Loucy (cell line): ENCODE measurements around the gene EIPR1.

Experiments
- H2AFZ ChIP-seq: fragments of 200-600 bp; sonication (generic); 2 replicates; pipeline ENCODE4 v1.6.0; 2016; ENCODE audit warnings: antibody characterized with exemption, mild to moderate bottlenecking, low read length, moderate library complexity
- H3F3A ChIP-seq: fragments of 200-600 bp; 2 replicates; pipeline ENCODE4 v1.6.0; 2016; ENCODE audit warnings: antibody characterized with exemption, low read depth, mild to moderate bottlenecking
- H3K27me3 ChIP-seq: fragments of 200-600 bp; sonication (generic); 2 replicates; pipeline ENCODE4 v1.6.1; 2014; ENCODE audit warnings: low read length, mild to moderate bottlenecking; ENCODE audit not compliant: insufficient read depth, poor library complexity, severe bottlenecking
- H3K36me3 ChIP-seq: fragments of 200-600 bp; sonication (generic); 2 replicates; pipeline ENCODE4 v1.6.1; 2016; ENCODE audit warnings: low read length; ENCODE audit not compliant: insufficient read depth
- H3K4me1 ChIP-seq: fragments of 200-600 bp; sonication (generic); 2 replicates; pipeline ENCODE4 v1.5.1; 2014; ENCODE audit warnings: low read length, mild to moderate bottlenecking; ENCODE audit not compliant: insufficient read depth, poor library complexity, severe bottlenecking
- H3K4me2 ChIP-seq: fragments of 200-600 bp; sonication (generic); 2 replicates; pipeline ENCODE4 v1.6.0; 2014; ENCODE audit warnings: antibody characterized with exemption, low read length, low read depth, mild to moderate bottlenecking; ENCODE audit not compliant: poor library complexity, severe bottlenecking
- H3K4me3 ChIP-seq: fragments of 200-600 bp; sonication (generic); 2 replicates; pipeline ENCODE4 v1.5.1; 2014; ENCODE audit warnings: low read length, mild to moderate bottlenecking, mixed read lengths; ENCODE audit not compliant: poor library complexity, severe bottlenecking
- H3K79me2 ChIP-seq: fragments of 200-600 bp; sonication (generic); 2 replicates; pipeline ENCODE4 v1.6.1; 2014; ENCODE audit warnings: low read length; ENCODE audit not compliant: insufficient read depth
- H3K9ac ChIP-seq: fragments of 200-600 bp; sonication (generic); 2 replicates; pipeline ENCODE4 v1.6.0; 2014; ENCODE audit warnings: mild to moderate bottlenecking, low read depth, low read length, moderate library complexity; ENCODE audit not compliant: poor library complexity, severe bottlenecking
- H3K9me2 ChIP-seq: fragments of 200-600 bp; sonication (generic); replicated peaks from 2 replicates; pipeline ENCODE4 v1.6.1; 2016; ENCODE audit warnings: low read depth, low read length, mixed read lengths
- H3K9me3 ChIP-seq: fragments of 200-600 bp; sonication (generic); 2 replicates; pipeline ENCODE4 v1.6.1; 2014; ENCODE audit warnings: mild to moderate bottlenecking, antibody characterized with exemption, low read length, low read depth; ENCODE audit not compliant: insufficient read depth
- H4K20me1 ChIP-seq: fragments of 200-600 bp; sonication (generic); 2 replicates; pipeline ENCODE4 v1.6.0; 2014; ENCODE audit warnings: antibody characterized with exemption, low read length, mild to moderate bottlenecking; ENCODE audit not compliant: insufficient read depth, poor library complexity, severe bottlenecking
- CTCF ChIP-seq: fragments of 200-600 bp; sonication (generic); conservative IDR thresholded peaks from 2 replicates; pipeline ENCODE4 v1.5.1; 2014; ENCODE audit warnings: mild to moderate bottlenecking, antibody characterized with exemption, low read length
- EZH2phosphoT487 ChIP-seq: fragments of 200-600 bp; IDR thresholded peaks from 2 replicates; pipeline ENCODE4 v1.6.1; 2018; ENCODE audit warnings: antibody characterized with exemption, mild to moderate bottlenecking, moderate library complexity, borderline replicate concordance

Gene EIPR1

GRCh38 chr2:3179208-3179607 is 198.4 kb downstream of the EIPR1 start:
- Histone ChIP-seq H2AFZ (no peak overlapping the region), H3K4me1 (no peaks in the 10 kb centered on the region), H3K79me2 (no peaks in the 10 kb centered on the region), H3K36me3 (no peaks in the 10 kb centered on the region), H3K27me3 (no peaks in the 10 kb centered on the region), H3K9me3 (no peaks in the 10 kb centered on the region), H3K9ac (no peak overlapping the region), H3K9me2 (no peaks in the 10 kb centered on the region), H3K4me2 (no peak overlapping the region), H4K20me1 (no peaks in the 10 kb centered on the region), H3F3A (no peaks in the 10 kb centered on the region), H3K4me3 (no peak overlapping the region)
- TF ChIP-seq CTCF, result peak; percentile 48
- no peak for TF ChIP-seq EZH2phosphoT487

- Histone ChIP-seq H3K27me3 (no peaks in the 10 kb centered on the region), H3K79me2 (no peaks in the 10 kb centered on the region), H3K9me3 (no peaks in the 10 kb centered on the region), H3K4me1 (no peaks in the 10 kb centered on the region), H3K9me2 (no peaks in the 10 kb centered on the region), H3K4me2 (no peak overlapping the region), H4K20me1 (no peaks in the 10 kb centered on the region), H3K36me3 (no peaks in the 10 kb centered on the region), H2AFZ (no peak overlapping the region), H3F3A (no peaks in the 10 kb centered on the region), H3K4me3 (no peak overlapping the region), H3K9ac (no peak overlapping the region)
- TF ChIP-seq EZH2phosphoT487 (no peak), CTCF (no peak)
These were observed 199.0 kb downstream of the EIPR1 start for GRCh38 chr2:3178578-3179031.

- H3K4me2 ChIP-seq, result no peak overlapping the region
These were observed 199.6 kb downstream of the EIPR1 start for GRCh38 chr2:3177891-3178577.

More at GRCh38 chr2:3177891-3178577, 199.6 kb downstream of the EIPR1 start:
- H3K9me3 ChIP-seq, result no peaks in the 10 kb centered on the region
- H2AFZ ChIP-seq, result no peak overlapping the region
- TF ChIP-seq EZH2phosphoT487, result no peak
- no peak for TF ChIP-seq CTCF
- no peaks in the 10 kb centered on the region for H3K27me3 ChIP-seq
- no peak overlapping the region for H3K9ac ChIP-seq
- no peaks in the 10 kb centered on the region for H4K20me1 ChIP-seq
- no peaks in the 10 kb centered on the region for H3K9me2 ChIP-seq
- no peaks in the 10 kb centered on the region for H3K79me2 ChIP-seq
- no peak overlapping the region for H3K4me3 ChIP-seq
- H3F3A ChIP-seq, result no peaks in the 10 kb centered on the region
- no peaks in the 10 kb centered on the region for H3K4me1 ChIP-seq
- no peaks in the 10 kb centered on the region for H3K36me3 ChIP-seq
